GM12801 (cell line): ENCODE results near the gene DRGX.

Source experiments
- TF ChIP-seq, protein P1 (sequence below): IDR thresholded peaks from one replicate; pipeline ENCODE4 v1.5.1; 2011; ENCODE audit warnings: control low read depth; ENCODE audit not compliant: insufficient read length; ENCODE audit errors: extremely low read depth

The DRGX gene

DNA sequence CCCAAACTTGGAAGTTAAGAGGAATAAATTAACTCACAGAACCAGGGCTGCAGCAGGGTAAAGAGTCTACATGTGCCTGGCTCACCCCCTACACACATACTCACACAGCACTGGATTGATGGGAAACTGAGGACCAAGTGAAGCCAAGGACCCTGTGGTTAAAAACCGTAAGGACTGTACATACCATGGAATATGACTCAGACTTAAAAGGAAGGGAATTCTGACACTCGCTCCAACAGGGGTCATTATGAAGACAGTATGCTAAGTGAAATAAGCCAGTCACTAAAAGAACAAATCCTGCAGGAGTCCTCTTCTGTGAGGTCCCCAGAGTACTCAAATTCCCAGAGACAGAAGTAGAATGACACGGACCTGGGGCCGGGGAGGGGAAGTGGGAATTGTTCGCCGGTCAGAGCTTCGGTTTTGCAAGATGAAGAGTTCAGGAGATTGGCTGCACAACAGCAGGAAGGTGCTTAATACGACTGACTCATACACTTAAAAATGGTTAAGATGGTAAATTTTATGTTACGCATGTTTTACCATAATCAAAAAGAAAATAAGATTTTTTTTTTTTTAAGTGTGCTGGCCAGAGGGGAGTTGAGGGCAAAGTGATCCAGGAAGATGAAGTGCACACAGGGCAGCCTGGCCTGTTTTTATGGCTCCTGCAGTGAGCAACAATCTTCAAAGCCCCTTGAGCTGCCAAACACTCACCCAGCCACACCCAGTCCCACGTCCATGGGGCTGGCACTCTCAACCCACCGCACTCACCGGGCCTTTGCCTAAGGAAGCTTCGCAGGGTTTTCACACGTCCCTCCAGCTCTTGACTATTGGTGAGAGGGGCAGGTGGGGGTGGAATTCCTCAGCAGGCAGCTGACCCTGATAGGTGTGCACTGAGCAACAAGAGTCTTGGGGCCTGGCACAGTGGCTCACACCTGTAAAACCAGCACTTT lies 26.4 kb downstream of the DRGX start:
- TF ChIP-seq, protein P1, sequence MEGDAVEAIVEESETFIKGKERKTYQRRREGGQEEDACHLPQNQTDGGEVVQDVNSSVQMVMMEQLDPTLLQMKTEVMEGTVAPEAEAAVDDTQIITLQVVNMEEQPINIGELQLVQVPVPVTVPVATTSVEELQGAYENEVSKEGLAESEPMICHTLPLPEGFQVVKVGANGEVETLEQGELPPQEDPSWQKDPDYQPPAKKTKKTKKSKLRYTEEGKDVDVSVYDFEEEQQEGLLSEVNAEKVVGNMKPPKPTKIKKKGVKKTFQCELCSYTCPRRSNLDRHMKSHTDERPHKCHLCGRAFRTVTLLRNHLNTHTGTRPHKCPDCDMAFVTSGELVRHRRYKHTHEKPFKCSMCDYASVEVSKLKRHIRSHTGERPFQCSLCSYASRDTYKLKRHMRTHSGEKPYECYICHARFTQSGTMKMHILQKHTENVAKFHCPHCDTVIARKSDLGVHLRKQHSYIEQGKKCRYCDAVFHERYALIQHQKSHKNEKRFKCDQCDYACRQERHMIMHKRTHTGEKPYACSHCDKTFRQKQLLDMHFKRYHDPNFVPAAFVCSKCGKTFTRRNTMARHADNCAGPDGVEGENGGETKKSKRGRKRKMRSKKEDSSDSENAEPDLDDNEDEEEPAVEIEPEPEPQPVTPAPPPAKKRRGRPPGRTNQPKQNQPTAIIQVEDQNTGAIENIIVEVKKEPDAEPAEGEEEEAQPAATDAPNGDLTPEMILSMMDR = no peak

DNA sequence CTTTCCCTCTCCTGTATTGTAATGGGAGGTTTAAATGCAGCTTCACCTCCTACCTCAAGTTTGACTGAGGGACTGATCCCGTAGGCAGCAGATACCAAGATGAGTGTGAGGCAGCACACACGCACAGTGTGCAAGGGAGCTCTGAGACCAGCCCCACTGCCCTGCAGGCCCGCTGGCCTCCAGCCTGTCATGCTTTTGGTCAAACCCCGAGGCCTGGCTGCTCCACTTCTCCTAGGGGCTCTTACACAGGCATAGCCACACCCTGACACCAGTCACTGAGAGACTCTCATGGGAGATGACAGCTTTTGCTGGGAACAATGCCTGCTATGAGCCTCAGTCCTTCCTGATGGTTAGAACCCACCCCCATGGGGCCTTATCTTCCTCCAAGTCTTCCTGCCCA lies 27.6 kb downstream of the DRGX start:
- TF ChIP-seq, protein P1 = no peak

DNA sequence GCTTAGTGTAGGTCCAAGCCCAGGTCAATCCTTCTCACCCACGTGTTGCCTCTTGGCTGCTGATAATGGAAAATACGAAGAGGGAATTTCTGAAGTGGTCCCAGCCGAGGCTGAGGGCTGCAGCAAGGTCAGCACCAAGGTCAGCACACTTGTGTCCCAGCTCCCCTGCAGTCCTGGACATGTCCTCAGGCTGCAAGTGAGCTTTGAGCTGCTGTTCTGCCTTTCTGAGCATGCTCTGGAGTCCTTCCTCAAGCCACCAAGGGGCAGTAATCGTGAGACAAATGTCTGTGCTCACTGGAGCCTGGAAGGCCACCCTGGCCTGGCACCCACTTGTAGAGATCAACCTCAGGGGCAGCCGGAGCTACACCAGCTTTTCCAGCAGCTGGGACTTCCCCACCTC lies 28.3 kb downstream of the DRGX start:
- TF ChIP-seq, protein P1 = no peak

DNA sequence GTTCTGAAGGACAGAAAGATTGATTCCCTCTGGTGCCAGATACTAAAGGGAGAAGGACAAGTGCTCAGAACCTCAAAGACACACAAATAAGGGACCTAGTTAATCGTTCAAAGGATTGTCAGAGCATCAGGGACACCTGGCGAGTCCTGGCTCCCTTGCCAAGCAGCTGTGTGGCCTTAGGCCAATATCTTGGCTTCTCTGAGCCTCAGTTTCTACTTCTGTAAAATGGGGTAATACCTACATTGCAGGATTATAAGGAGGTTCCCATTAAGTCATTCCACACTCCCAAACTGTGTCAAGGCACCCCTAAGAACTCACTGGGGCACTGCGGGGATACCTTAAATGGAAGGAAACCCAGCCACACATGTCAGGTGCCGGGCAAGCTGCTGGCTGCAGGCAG lies 29.4 kb downstream of the DRGX start:
- TF ChIP-seq, protein P1 = no peak

DNA sequence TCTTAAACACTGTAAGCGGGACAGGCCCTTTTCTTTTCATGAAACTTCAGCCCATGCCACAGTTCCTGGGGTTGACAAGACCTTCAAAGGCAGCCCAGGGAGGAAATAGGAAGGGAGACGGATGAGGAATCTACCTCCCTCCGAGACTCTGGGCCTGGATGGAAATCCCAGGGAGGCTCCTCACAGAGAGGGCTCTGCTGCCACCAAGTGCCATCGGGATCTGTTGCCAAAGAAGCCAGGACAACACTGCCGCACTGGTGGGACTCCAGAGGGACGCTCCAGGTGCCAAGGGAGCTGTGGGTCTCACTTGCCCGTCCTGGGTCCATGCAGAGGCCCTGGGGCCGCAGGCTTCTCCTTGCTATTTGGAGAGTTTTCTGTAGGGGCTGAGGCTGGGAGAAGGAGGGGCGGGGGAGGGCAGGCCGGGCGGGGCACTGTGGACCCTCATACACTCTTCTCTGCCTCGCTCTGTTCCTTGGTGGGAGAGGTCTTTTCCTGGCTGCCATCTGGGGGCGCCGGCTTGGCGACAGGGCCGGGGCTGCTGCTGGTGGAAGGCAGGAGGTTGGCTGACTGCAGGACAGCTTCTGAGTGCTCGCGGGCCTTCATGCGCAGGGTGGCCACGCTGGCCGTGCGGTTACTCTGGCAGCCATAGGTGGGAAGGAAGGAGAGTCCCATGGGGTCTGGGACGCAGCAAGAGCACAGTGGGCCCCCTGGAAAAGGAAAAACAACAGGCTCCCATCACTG lies 30.0 kb downstream of the DRGX start:
- TF ChIP-seq, protein P1 = no peak

DNA sequence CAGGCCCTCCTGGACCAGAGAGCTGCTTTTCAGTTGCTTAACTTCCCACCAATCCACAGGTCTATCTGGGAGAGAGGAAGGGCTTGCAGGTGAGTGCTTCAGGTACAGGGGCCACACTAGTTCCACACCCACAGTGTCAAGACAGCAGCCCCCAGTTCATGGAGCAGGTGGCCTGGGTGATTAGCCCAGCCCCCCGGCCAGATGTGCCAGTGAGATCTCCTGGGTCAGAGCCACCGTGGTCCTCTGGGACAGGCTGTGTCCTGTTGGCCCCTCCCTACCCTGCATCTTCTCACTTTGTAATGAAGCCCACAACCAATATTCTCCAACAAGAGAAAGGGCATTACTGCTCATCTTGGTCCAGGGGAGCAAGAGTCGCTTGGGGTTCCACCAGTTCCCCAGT lies 30.6 kb downstream of the DRGX start:
- TF ChIP-seq, protein P1 = no peak

DNA sequence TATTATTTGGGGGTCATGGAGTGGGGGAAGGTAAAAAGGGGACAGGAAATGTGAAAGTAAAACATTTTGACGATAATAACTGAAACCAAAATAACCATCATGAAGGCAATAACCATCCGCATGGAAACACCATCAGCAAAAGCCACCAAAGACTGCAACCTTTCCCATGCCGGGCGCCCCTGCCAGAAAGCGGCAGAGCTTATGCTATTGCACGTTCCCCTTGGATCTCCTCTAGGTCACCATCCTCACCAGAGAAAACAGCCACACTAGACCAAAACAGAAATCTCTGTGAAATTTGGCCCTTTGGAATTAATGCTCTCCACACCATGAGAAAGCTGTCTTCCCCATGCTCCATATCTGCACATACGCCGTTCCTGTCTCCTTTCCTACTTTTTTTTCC lies 31.1 kb downstream of the DRGX start:
- TF ChIP-seq, protein P1 = no peak
